Stimulated activated CD4-positive, alpha-beta T cell treated with anti-CD3 and anti-CD28 coated beads, Interleukin-4, amount 100 ng/mL, for 48 hours (primary cell): ENCODE results near the gene ACY1.
"Not testable (repeated sequence)": the region's sequence is repeated elsewhere in the genome, so short reads cannot be mapped to it uniquely, and the experiment has no call there.

Source experiments
- DNase-seq, 2 donors: peaks; one replicate each; pipeline ENCODE4 v3.0.0-alpha.2; 2020; ENCODE audit warnings: low read depth in 2 of 2

Gene ACY1

GRCh38 chr3:51983578-51984268 lies 388 bp downstream of the ACY1 start:
- no peak for DNase-seq

DNA sequence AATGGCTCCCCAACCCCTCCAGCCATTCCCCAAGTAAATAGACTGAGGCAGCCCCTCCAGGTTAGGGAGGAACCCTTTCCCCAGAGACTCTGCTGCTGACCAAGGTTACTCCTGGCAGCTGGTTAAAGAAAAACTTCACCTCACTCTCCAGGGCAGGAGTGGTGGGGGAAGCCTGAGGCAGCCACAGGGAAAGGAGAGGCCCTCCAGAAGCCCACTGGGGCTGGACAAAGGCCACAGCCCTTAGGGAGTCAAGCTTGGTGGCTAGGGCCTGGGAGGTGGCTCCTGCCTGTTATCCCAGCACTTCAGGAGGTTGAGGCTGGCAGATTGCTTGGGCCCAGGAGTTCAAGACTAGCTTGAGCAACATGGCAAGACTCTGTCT lies 923 bp downstream of the ACY1 start:
- no peak for DNase-seq

GRCh38 chr3:51985063-51985462 lies 1.7 kb downstream of the ACY1 start:
- DNase-seq, result no peak

DNA sequence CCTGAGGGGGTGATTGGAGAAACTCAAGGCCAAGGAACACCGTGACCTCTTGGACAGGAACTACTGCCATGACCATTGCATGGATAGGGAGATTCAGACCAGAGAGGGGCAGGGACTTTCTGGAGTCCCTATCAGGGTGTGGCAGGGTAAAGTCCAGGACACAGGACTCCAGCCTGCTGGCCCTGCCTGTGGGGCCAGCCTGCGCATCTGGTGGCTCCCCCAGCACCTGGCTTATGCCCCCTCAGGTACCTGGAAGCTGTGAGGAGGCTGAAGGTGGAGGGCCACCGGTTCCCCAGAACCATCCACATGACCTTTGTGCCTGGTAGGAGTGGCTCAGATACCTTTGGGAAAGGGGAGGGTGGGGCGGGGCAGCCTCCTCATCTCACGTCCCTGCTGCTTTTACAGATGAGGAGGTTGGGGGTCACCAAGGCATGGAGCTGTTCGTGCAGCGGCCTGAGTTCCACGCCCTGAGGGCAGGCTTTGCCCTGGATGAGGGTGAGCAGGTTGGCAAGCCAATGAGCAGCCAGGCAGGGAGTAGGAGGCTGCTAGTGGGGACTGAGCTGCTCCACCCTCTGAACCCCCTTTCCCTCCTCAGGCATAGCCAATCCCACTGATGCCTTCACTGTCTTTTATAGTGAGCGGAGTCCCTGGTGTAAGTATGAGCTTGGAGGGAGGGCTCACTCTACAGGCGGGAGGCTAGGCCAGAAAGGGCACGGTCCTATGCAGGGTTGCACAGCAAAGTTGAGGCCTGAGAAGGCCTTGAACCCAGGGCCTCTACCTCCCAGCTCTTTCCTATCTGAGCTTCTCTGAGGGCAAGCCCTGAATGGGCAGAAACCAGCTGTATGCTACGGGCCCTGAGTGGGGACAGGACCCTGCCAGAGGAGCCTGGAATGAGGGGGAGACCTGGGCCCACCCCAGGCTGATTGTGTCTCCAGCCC lies 2.9 kb downstream of the ACY1 start:
- DNase-seq, result no peak

GRCh38 chr3:51987568-51987967 lies 4.2 kb downstream of the ACY1 start:
- no peak for DNase-seq

GRCh38 chr3:51988286-51989146 lies 5.2 kb downstream of the ACY1 start:
- DNase-seq, result no peak

- not testable (repeated sequence) for DNase-seq
Observed at GRCh38 chr3:51990501-51990971, 7.2 kb downstream of the ACY1 start.

- DNase-seq, result no peak
Observed at GRCh38 chr3:51992017-51992682, 8.8 kb downstream of the ACY1 start.

DNA sequence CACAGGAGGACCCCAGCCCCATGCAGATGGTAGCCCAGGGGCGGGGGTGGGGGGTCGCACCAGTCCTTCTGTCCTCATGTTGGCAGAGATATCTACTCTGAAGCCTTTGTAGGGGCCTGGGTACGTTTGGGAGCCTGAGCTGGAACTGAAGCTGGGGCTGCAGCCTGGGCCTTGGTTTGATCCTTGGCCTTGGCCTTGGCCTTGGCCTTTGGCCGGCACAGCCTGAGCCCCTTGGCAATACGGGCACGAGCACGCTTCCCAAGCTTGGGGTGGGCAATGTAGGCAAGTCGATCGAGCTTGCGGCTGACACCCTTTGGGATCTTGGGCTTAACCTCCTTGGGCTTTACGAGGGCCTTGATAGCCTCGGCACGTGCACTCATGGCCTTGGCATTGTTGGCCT lies 10.3 kb downstream of the ACY1 start:
- DNase-seq, result not testable (repeated sequence)

- no peak for DNase-seq
Observed at GRCh38 chr3:51994530-51994929, 11.2 kb downstream of the ACY1 start.

DNA sequence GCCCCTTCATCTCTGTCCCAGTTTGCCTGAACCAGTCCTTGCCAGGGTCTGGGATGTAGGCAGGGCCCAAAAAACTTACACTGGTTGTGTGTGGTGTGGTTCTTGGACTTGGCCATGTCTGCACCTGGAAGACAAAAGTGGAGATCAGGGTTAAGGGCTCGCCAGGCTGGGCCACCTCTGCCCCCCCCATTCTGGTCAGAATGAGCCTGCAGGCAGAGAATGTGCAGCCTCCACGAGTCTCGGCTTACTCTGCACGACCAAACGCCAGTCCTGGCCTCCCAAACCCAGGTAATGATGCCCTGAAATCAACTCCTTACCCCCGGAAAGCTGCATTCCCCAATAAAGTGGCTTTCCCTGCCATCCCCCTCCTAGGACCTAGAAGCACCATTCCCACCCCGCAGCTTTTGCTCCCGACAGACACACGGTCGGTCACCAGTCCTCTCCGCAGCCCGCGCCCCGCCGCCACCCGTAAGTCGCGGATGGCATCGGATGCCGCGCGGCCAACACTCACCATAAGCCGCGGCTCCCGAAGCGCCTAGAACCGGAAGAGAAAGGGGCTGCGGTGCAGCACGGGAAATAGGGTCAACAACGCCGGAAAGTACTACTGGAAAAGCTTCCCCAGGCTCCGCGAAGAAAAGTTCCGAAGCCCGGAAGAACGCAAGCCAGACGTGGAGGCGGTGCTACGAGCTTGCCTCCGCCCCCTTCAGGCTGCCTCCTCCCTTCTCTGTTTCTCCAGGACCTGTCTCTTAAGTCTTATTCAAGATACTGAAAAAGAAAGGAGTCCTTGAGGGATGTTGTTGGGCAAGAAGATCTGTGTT lies 12.2 kb downstream of the ACY1 start, which contains the start of gene RPL29:
Gene RPL29 (minus strand): TSS at position 550 of the 818 bp plus-strand sequence. CDS start 434 bp downstream, at position 116.
- DNase-seq, result peak; percentile 84 to 87

- DNase-seq, result no peak
Observed at GRCh38 chr3:51997172-51997571, 13.8 kb downstream of the ACY1 start.

DNA sequence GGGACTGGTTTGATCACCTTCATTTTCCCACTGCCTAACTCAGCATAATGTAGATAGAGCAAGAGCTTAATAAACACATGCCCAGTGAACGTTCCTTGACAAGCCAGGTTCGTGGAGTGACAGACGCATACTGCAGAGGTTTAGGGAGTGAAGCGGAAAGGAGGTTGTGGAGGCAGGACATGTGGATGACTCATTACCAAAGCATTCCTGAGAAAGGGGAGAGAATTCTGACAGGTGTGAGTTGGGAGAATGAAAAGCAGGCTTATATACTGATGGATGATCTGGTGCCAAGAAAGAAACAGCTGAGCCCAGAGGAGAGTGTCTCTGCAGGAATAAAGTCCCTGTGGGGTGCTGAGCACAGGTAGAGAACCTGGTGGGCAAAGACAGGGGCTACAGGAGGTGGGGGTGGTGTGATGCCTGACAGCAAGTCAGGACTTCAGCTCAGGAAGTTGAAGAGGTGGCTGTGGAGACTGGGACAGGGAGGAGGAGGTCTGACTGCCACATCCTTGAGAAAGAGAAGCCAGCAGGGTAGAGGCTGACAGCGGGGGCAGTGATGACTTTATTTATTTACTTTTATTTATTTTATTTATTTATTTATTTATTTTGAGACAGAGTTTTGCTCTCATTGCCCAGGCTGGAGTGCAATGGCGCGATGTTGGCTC lies 14.7 kb downstream of the ACY1 start:
- no peak for DNase-seq

DNA sequence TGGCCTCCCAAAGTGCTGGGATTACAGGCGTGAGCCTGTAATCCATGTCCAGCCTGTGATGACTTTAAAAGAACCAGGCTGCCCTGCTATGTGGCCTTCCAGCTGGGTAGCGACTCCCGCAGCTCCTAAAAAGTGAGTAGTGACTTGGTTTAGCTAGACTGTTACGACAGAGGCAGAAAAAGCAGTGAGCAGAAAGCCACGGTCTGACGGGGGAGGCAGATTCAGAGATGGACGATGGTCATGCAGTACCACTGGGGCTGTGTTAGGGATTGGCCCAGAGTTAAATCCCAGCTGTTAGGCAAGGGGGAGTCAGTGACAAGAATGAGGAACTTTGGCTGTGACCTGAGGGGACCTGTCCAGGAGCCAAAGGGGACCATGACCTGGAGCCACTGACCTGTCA lies 15.4 kb downstream of the ACY1 start:
- no peak for DNase-seq

GRCh38 chr3:51999846-52000245 lies 16.5 kb downstream of the ACY1 start:
- DNase-seq, result no peak

DNA sequence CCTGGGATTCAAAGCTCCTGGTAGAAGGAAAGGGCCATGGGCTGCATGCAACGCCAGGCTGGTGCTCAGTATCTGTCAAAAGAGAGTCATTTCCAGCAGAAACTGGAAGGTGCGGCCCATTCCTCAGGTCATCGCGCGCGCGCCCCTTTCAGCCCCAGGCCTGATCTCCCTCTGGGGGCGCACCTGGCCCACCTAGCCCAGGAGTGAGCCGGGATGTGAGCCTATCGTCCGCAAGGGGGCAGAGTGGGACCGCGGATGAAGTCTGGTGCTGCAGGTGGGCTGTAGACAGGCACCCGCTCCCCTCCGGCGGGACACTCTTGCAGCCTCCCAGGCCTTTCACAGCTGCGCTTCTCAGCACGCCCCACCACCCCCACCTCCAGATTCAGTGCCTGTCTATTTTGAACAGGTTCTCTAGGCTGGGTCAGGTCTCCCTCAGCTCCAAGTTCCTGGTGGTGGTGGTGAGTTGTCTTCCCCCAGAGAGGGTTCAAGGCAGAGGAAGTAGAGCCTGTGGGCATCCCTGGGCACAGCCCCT lies 18.2 kb downstream of the ACY1 start:
- DNase-seq, result peak; percentile 77 to 79

GRCh38 chr3:52002748-52003147 lies 19.4 kb downstream of the ACY1 start:
- no peak for DNase-seq

GRCh38 chr3:52004163-52004787 lies 20.9 kb downstream of the ACY1 start:
- DNase-seq, result no peak

GRCh38 chr3:52004906-52005395 lies 21.6 kb downstream of the ACY1 start:
- no peak for DNase-seq
